HG02884 (cell line): Measurements from ENCODE around the gene CREBRF.
"Not testable (repeated sequence)": the region's sequence is repeated elsewhere in the genome, so short reads cannot be mapped to it uniquely, and the experiment has no call there.

Experiments
- ATAC-seq: cut with Tn5 transposase; IDR thresholded peaks from one replicate; pipeline ENCODE4 v1.9.1; 2021; ENCODE audit warnings: mild to moderate bottlenecking, moderate library complexity; ENCODE audit not compliant: unreplicated experiment

Gene CREBRF

GRCh38 chr5:173148354-173148753 lies 92.2 kb downstream of the CREBRF start:
- ATAC-seq: no peak

- ATAC-seq: no peak
Measured at GRCh38 chr5:173152547-173152946, 96.4 kb downstream of the CREBRF start.

GRCh38 chr5:173153842-173154241 lies 97.7 kb downstream of the CREBRF start:
- ATAC-seq: no peak

- ATAC-seq: not testable (repeated sequence)
Measured at GRCh38 chr5:173154619-173155018, 98.5 kb downstream of the CREBRF start.

GRCh38 chr5:173155912-173156311 lies 99.8 kb downstream of the CREBRF start:
- no peak for ATAC-seq

GRCh38 chr5:173158366-173158765 lies 102.2 kb downstream of the CREBRF start:
- ATAC-seq: no peak

- no peak for ATAC-seq
Measured at GRCh38 chr5:173159256-173159655, 103.1 kb downstream of the CREBRF start.

GRCh38 chr5:173161148-173161547 lies 105.0 kb downstream of the CREBRF start:
- ATAC-seq: no peak

GRCh38 chr5:173163219-173163618 lies 107.1 kb downstream of the CREBRF start:
- ATAC-seq: no peak

GRCh38 chr5:173165177-173166016 lies 109.2 kb downstream of the CREBRF start:
- ATAC-seq: no peak

- ATAC-seq: no peak
Measured at GRCh38 chr5:173172166-173172565, 116.0 kb downstream of the CREBRF start.

- ATAC-seq: no peak
Measured at GRCh38 chr5:173175523-173175922, 119.4 kb downstream of the CREBRF start.

- no peak for ATAC-seq
Measured at GRCh38 chr5:173178369-173178910, 122.3 kb downstream of the CREBRF start.

- ATAC-seq: no peak
Measured at GRCh38 chr5:173180331-173180730, 124.2 kb downstream of the CREBRF start.

GRCh38 chr5:173187054-173187743 lies 131.0 kb downstream of the CREBRF start:
- no peak for ATAC-seq

- no peak for ATAC-seq
Measured at GRCh38 chr5:173188280-173188679, 132.1 kb downstream of the CREBRF start.
